ENCODE results near the gene CCDC138.

The CCDC138 gene

GRCh38 chr2:108908713-108909070 is 122.1 kb downstream of the CCDC138 start:
- H3K4me3 ChIP-seq (ENCODE audit: control insufficient read depth, low read depth, low read length): no peak overlapping the region
- no peak for DNase-seq (ENCODE audit: low read depth)
- no peak for TF ChIP-seq CTCF (IDR thresholded peaks at IDR 0.05; ENCODE audit: control insufficient read depth, insufficient read depth, low read depth, low read length, missing control alignments)

- DNase-seq (ENCODE audit: low read depth): no peak
- TF ChIP-seq CTCF (IDR thresholded peaks at IDR 0.05; ENCODE audit: control insufficient read depth, insufficient read depth, low read depth, low read length, missing control alignments): no peak
Measured at GRCh38 chr2:108909275-108909823, 122.8 kb downstream of the CCDC138 start.

GRCh38 chr2:108910011-108910431 is 123.5 kb downstream of the CCDC138 start:
- H3K4me3 ChIP-seq (ENCODE audit: control insufficient read depth, low read depth, low read length): no peak overlapping the region
- DNase-seq (ENCODE audit: low read depth): no peak
- TF ChIP-seq CTCF (IDR thresholded peaks at IDR 0.05; ENCODE audit: control insufficient read depth, insufficient read depth, low read depth, low read length, missing control alignments): no peak

More at GRCh38 chr2:108909275-108909823, 122.8 kb downstream of the CCDC138 start:
- no peak overlapping the region for H3K4me3 ChIP-seq (ENCODE audit: control insufficient read depth, low read depth, low read length)

- H3K4me3 ChIP-seq (ENCODE audit: control insufficient read depth, low read depth, low read length): no peak overlapping the region
- DNase-seq (ENCODE audit: low read depth): no peak
- no peak for TF ChIP-seq CTCF (IDR thresholded peaks at IDR 0.05; ENCODE audit: control insufficient read depth, insufficient read depth, low read depth, low read length, missing control alignments)
Measured at GRCh38 chr2:108910541-108911396, 124.2 kb downstream of the CCDC138 start.

- no peak for DNase-seq (ENCODE audit: low read depth)
- no peak for TF ChIP-seq CTCF (IDR thresholded peaks at IDR 0.05; ENCODE audit: control insufficient read depth, insufficient read depth, low read depth, low read length, missing control alignments)
- no peak overlapping the region for H3K4me3 ChIP-seq (ENCODE audit: control insufficient read depth, low read depth, low read length)
Measured at GRCh38 chr2:108911401-108911800, 124.8 kb downstream of the CCDC138 start.

GRCh38 chr2:108911807-108912628 is 125.4 kb downstream of the CCDC138 start:
- no peak for TF ChIP-seq CTCF (IDR thresholded peaks at IDR 0.05; ENCODE audit: control insufficient read depth, insufficient read depth, low read depth, low read length, missing control alignments)
- H3K4me3 ChIP-seq (ENCODE audit: control insufficient read depth, low read depth, low read length): no peak overlapping the region
- DNase-seq (ENCODE audit: low read depth): no peak
